ENCODE measurements around the gene NOC3L. TPM values are rescaled to one million over a fixed set of nuclear protein-coding genes. Genes with fewer than 3 reads are reported as not detected.

NOC3L gene
- total RNA-seq, 4 donors from 2014 or later = 8.7 to 14.2 (median 10.3) TPM

GRCh38 chr10:94324609-94325233 lies 38.0 kb downstream of the NOC3L start:
- DNase-seq (ENCODE audit: low spot score in 2 of 2) = no peak
- intact Hi-C loops (cut with DNase I; ENCODE audit: low total_unique reads) = loop anchor here (5.0 kb wide), 1 partner anchor 407 kb away; no protein-coding TSS in a partner anchor

GRCh38 chr10:94320285-94320914 lies 42.3 kb downstream of the NOC3L start:
- no peak overlapping the region for H3K4me3 ChIP-seq (ENCODE audit: low read depth, poor library complexity, severe bottlenecking)
- intact Hi-C loops (cut with DNase I; ENCODE audit: low total_unique reads) = loop anchor here (5.0 kb wide), 1 partner anchor 403 kb away; no protein-coding TSS in a partner anchor
- 22 to 23% methylated on average over 2 of the region's 2 CpGs for WGBS, 2 donors
- peak; percentile 58 to 91 for DNase-seq (ENCODE audit: low spot score in 2 of 2)
- TF ChIP-seq POLR2A (IDR thresholded peaks at IDR 0.05) = no peak
- TF ChIP-seq CTCF (IDR thresholded peaks at IDR 0.05) = no peak

More at GRCh38 chr10:94324609-94325233, 38.0 kb downstream of the NOC3L start:
- WGBS, 2 donors = 90 to 95% methylated on average over 7 of the region's 7 CpGs
- no peak for TF ChIP-seq POLR2A (IDR thresholded peaks at IDR 0.05)
- no peak for TF ChIP-seq CTCF (IDR thresholded peaks at IDR 0.05)
- no peak overlapping the region for H3K4me3 ChIP-seq (ENCODE audit: low read depth, poor library complexity, severe bottlenecking)

GRCh38 chr10:94316560-94316959 lies 46.2 kb downstream of the NOC3L start:
- H3K4me3 ChIP-seq (ENCODE audit: low read depth, poor library complexity, severe bottlenecking) = no peak overlapping the region
- intact Hi-C loops (cut with DNase I; ENCODE audit: low total_unique reads) = no loop called here
- TF ChIP-seq CTCF (IDR thresholded peaks at IDR 0.05) (no peak), POLR2A (IDR thresholded peaks at IDR 0.05) (no peak)
- 21 to 63% methylated on average over 1 of the region's 1 CpG for WGBS, 2 donors
- no peak for DNase-seq (ENCODE audit: low spot score in 2 of 2)

GRCh38 chr10:94315975-94316464 lies 46.7 kb downstream of the NOC3L start:
- WGBS, 2 donors = 37 to 48% methylated on average over 3 of the region's 3 CpGs
- DNase-seq (ENCODE audit: low spot score in 2 of 2) = no peak
- no peak for TF ChIP-seq CTCF (IDR thresholded peaks at IDR 0.05)
- no peak for TF ChIP-seq POLR2A (IDR thresholded peaks at IDR 0.05)
- intact Hi-C loops (cut with DNase I; ENCODE audit: low total_unique reads) = no loop called here
- H3K4me3 ChIP-seq (ENCODE audit: low read depth, poor library complexity, severe bottlenecking) = no peak overlapping the region

GRCh38 chr10:94315024-94315451 lies 47.7 kb downstream of the NOC3L start:
- TF ChIP-seq POLR2A (IDR thresholded peaks at IDR 0.05) = no peak
- no peak overlapping the region for H3K4me3 ChIP-seq (ENCODE audit: low read depth, poor library complexity, severe bottlenecking)
- DNase-seq (ENCODE audit: low spot score in 2 of 2) = no peak
- intact Hi-C loops (cut with DNase I; ENCODE audit: low total_unique reads) = no loop called here
- 66 to 78% methylated on average over 3 of the region's 3 CpGs for WGBS, 2 donors

GRCh38 chr10:94310369-94310768 lies 52.4 kb downstream of the NOC3L start:
- no peak for DNase-seq (ENCODE audit: low spot score in 2 of 2)
- TF ChIP-seq CTCF (IDR thresholded peaks at IDR 0.05) (no peak), POLR2A (IDR thresholded peaks at IDR 0.05) (no peak)
- WGBS, 2 donors = 85 to 92% methylated on average over 6 of the region's 6 CpGs
- intact Hi-C loops (cut with DNase I; ENCODE audit: low total_unique reads) = no loop called here
- no peak overlapping the region for H3K4me3 ChIP-seq (ENCODE audit: low read depth, poor library complexity, severe bottlenecking)
